Mesendoderm (in vitro differentiated cells): ENCODE results near the gene LCNL1.

Source experiments
- DNase-seq: peaks from one replicate; pipeline ENCODE4 v3.0.0; 2013
- H2AK5ac ChIP-seq: 2 replicates; pipeline ENCODE4 v1.6.1; 2013; ENCODE audit warnings: low read length, inconsistent platforms
- H2BK120ac ChIP-seq: 2 replicates; pipeline ENCODE4 v1.6.1; 2013; ENCODE audit warnings: low read depth, mild to moderate bottlenecking, low read length, moderate library complexity, mixed read lengths
- H2BK15ac ChIP-seq: replicated peaks from 2 replicates; pipeline ENCODE4 v1.6.1; 2013; ENCODE audit warnings: low read depth, mild to moderate bottlenecking, moderate library complexity
- H2BK5ac ChIP-seq: 2 replicates; pipeline ENCODE4 v1.6.1; 2013; ENCODE audit warnings: low read length, inconsistent platforms
- H3K18ac ChIP-seq: 2 replicates; pipeline ENCODE4 v1.6.1; 2013; ENCODE audit warnings: mild to moderate bottlenecking, low read length, mixed read lengths
- H3K23ac ChIP-seq: one replicate; pipeline ENCODE4 v1.6.1; 2013; ENCODE audit warnings: low read length
- H3K27ac ChIP-seq: 2 replicates; pipeline ENCODE4 v1.5.1; 2013; ENCODE audit warnings: low read depth, mild to moderate bottlenecking, inconsistent platforms, low read length, moderate library complexity
- H3K27me3 ChIP-seq: 2 replicates; pipeline ENCODE4 v1.6.1; 2013; ENCODE audit warnings: low read length, control low read depth, mild to moderate bottlenecking, inconsistent platforms; ENCODE audit not compliant: insufficient read depth, poor library complexity
- H3K36me3 ChIP-seq: 2 replicates; pipeline ENCODE4 v1.6.1; 2013; ENCODE audit warnings: low read length, inconsistent platforms; ENCODE audit not compliant: control insufficient read depth, insufficient read depth
- H3K4ac ChIP-seq: one replicate; pipeline ENCODE4 v1.6.1; 2013; ENCODE audit warnings: low read depth, mild to moderate bottlenecking, low read length, moderate library complexity
- H3K4me1 ChIP-seq: 2 replicates; pipeline ENCODE4 v1.6.1; 2013; ENCODE audit warnings: low read depth, low read length, inconsistent platforms; ENCODE audit not compliant: control insufficient read depth
- H3K4me2 ChIP-seq: 2 replicates; pipeline ENCODE4 v1.6.1; 2013; ENCODE audit warnings: low read length
- H3K4me3 ChIP-seq: 2 replicates; pipeline ENCODE4 v1.5.1; 2013; ENCODE audit warnings: mild to moderate bottlenecking, low read length
- H3K56ac ChIP-seq: one replicate; pipeline ENCODE4 v1.6.1; 2013; ENCODE audit warnings: low read length
- H3K79me1 ChIP-seq: 2 replicates; pipeline ENCODE4 v1.6.1; 2013; ENCODE audit warnings: low read length, inconsistent platforms
- H3K79me2 ChIP-seq: 2 replicates; pipeline ENCODE4 v1.6.1; 2013; ENCODE audit warnings: mild to moderate bottlenecking, low read length; ENCODE audit not compliant: control insufficient read depth, insufficient read depth
- H3K9ac ChIP-seq: 2 replicates; pipeline ENCODE4 v1.6.1; 2013; ENCODE audit warnings: low read length, inconsistent platforms
- H4K5ac ChIP-seq: one replicate; pipeline ENCODE4 v1.6.1; 2013; ENCODE audit warnings: low read length
- H4K8ac ChIP-seq: one replicate; pipeline ENCODE4 v1.6.1; 2013; ENCODE audit warnings: low read depth, mild to moderate bottlenecking, control low read depth, low read length, moderate library complexity
- WGBS: extraction: QIAGEN DNeasy Blood & Tissue Kit; methylation state at CpG from one replicate; pipeline ENCODE4 v1.1.7; 2013; ENCODE audit warnings: low lambda C conversion rate, missing lambda C conversion rate; ENCODE audit not compliant: insufficient coverage; ENCODE audit errors: extremely low coverage; 5-methylcytosine and 5-hydroxymethylcytosine counted together

Gene LCNL1

DNA sequence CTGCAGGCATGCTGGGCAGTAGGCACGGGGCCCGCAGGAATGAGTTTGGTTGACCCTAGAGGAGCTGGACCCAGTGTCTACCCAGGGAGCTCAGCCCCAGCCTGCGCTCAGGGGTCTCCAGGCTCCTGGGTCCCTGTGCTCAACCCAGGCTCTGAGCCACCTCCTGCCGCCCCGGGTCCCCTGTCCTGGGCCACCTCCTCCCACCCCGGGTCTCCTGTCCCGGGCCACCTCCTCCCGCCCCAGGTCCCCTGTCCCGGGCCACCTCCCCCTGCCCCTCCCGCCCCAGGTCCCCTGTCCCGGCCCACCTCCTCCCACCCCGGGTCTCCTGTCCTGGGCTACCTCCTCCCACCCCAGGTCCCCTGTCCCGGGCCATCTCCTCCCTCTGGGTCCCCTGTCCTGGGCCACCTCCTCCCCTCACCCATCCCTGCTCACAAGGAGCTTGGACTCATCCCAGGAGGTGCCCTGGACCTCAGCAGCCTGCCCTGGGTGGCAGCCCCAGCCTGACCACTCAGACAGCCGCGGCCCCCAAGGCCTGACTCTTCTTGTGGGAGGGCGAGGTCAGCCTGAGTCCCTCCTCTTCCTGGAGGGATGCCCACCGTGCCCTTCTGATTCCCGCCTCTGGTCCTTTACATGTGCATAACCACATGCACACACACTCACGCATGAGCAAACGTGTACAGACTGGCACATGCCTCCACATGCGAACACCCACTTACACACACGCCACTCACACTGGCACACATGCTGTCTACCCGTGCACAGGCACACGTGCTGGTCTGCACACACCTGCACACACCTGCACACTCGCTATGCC lies 28.3 kb upstream of the LCNL1 start:
- Histone ChIP-seq H2AK5ac (no peak overlapping the region), H3K4me3 (no peak overlapping the region), H2BK5ac (no peak overlapping the region), H3K36me3 (no peaks in the 10 kb centered on the region), H3K18ac (no peak overlapping the region), H3K4ac (no peak overlapping the region), H3K27me3 (no peaks in the 10 kb centered on the region), H3K79me1 (no peaks in the 10 kb centered on the region), H3K27ac (no peak overlapping the region), H2BK15ac (no peak overlapping the region), H3K56ac (no peak overlapping the region), H3K4me2 (no peak overlapping the region), H4K8ac (no peak overlapping the region), H3K4me1 (no peaks in the 10 kb centered on the region), H3K23ac (no peak overlapping the region), H2BK120ac (no peak overlapping the region), H3K9ac (no peak overlapping the region), H3K79me2 (no peaks in the 10 kb centered on the region), H4K5ac (no peak overlapping the region)
- no CpG with 5 or more reads among the region's 25 CpGs for WGBS
- no peak for DNase-seq

DNA sequence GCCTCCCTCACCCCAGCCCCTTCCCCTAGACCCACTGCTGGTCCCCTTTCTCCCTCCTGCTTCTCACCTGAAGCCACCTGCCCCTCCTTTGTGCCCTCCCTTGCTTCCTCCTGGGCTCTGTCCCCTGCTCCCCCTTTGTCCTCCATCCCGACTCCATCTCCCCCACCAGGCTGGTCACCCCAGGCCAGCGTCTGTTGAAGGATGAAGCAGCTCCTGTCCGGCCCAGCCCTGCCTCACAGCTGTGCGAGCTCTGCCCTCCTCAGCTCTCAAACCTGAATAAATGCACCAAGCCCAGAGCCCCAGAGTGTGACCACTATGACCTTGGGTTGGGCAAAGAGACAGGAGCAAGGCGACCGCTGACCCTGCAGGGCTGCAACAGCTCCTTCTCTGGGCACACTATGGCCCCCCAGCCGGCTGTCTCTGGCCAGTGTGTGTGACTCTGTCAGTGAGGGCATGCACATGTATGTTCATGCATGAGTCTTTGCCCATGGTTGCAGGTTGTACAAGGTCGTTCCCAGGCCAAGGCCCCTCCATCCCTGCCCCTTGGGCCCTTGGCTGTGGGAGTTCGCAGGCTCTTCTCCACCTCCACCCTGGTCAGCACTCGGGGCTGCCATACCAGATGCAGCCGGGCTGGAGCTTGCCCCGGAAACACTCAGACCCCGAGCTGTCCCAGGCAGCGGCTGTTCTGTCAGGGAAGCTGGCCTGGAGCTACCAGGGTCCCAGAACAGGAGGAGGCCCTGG lies 27.4 kb upstream of the LCNL1 start:
- no peaks in the 10 kb centered on the region for H3K79me1 ChIP-seq
- H3K18ac ChIP-seq, result no peak overlapping the region
- no peaks in the 10 kb centered on the region for H3K27me3 ChIP-seq
- no peak overlapping the region for H3K56ac ChIP-seq
- H2AK5ac ChIP-seq, result no peak overlapping the region
- no peak overlapping the region for H3K27ac ChIP-seq
- H4K8ac ChIP-seq, result no peak overlapping the region
- no peak overlapping the region for H4K5ac ChIP-seq
- no CpG with 5 or more reads among the region's 14 CpGs for WGBS
- H3K4me3 ChIP-seq, result no peak overlapping the region
- no peak overlapping the region for H3K4ac ChIP-seq
- H3K4me1 ChIP-seq, result no peaks in the 10 kb centered on the region
- H3K79me2 ChIP-seq, result no peaks in the 10 kb centered on the region
- no peak overlapping the region for H3K23ac ChIP-seq
- H3K36me3 ChIP-seq, result no peaks in the 10 kb centered on the region
- no peak overlapping the region for H2BK15ac ChIP-seq
- H2BK120ac ChIP-seq, result no peak overlapping the region
- no peak for DNase-seq
- no peak overlapping the region for H2BK5ac ChIP-seq
- no peak overlapping the region for H3K9ac ChIP-seq
- no peak overlapping the region for H3K4me2 ChIP-seq

GRCh38 chr9:136955943-136956335 lies 26.9 kb upstream of the LCNL1 start:
- H2AK5ac ChIP-seq, result no peak overlapping the region

DNA sequence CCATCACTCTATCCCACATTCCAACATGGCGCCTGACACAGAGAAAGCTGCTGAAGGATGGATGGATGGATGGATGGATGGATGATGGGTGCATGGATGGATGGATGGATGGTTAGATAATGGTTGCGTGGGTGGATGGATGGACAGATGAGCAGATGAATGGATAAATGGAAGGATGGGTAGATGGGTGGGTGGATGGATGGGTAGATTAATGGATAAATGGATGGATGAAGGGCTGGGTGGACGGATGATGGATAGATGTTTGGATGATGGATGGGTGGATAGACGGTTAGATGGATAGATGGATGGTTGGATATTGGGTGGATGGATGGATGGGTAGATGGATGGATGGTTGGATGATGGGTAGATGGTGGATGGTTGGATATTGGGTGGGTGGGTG lies 26.2 kb upstream of the LCNL1 start:
- H3K79me1 ChIP-seq, result no peaks in the 10 kb centered on the region
- 100% methylated on average over 2 of the region's 4 CpGs for WGBS
- H3K23ac ChIP-seq, result no peak overlapping the region
- no peak for DNase-seq
- no peak overlapping the region for H4K5ac ChIP-seq
- no peak overlapping the region for H3K4ac ChIP-seq
- H2BK5ac ChIP-seq, result no peak overlapping the region
- H3K36me3 ChIP-seq, result no peaks in the 10 kb centered on the region
- no peak overlapping the region for H3K4me2 ChIP-seq
- H3K79me2 ChIP-seq, result no peaks in the 10 kb centered on the region
- no peaks in the 10 kb centered on the region for H3K4me1 ChIP-seq
- no peak overlapping the region for H3K18ac ChIP-seq
- H2BK15ac ChIP-seq, result no peak overlapping the region
- no peak overlapping the region for H4K8ac ChIP-seq
- H2BK120ac ChIP-seq, result no peak overlapping the region
- H2AK5ac ChIP-seq, result no peak overlapping the region
- H3K9ac ChIP-seq, result no peak overlapping the region
- H3K27me3 ChIP-seq, result no peaks in the 10 kb centered on the region
- no peak overlapping the region for H3K4me3 ChIP-seq
- no peak overlapping the region for H3K27ac ChIP-seq
- no peak overlapping the region for H3K56ac ChIP-seq

More at GRCh38 chr9:136955943-136956335, 26.9 kb upstream of the LCNL1 start:
- WGBS, result no CpG with 5 or more reads among the region's 9 CpGs
- no peaks in the 10 kb centered on the region for H3K79me1 ChIP-seq
- H2BK15ac ChIP-seq, result no peak overlapping the region
- H3K4me2 ChIP-seq, result no peak overlapping the region
- H2BK5ac ChIP-seq, result no peak overlapping the region
- H2BK120ac ChIP-seq, result no peak overlapping the region
- no peaks in the 10 kb centered on the region for H3K27me3 ChIP-seq
- DNase-seq, result no peak
- no peaks in the 10 kb centered on the region for H3K36me3 ChIP-seq
- H3K23ac ChIP-seq, result no peak overlapping the region
- H3K9ac ChIP-seq, result no peak overlapping the region
- H3K79me2 ChIP-seq, result no peaks in the 10 kb centered on the region
- H3K27ac ChIP-seq, result no peak overlapping the region
- H3K4me1 ChIP-seq, result no peaks in the 10 kb centered on the region
- no peak overlapping the region for H4K5ac ChIP-seq
- no peak overlapping the region for H4K8ac ChIP-seq
- no peak overlapping the region for H3K4me3 ChIP-seq
- H3K4ac ChIP-seq, result no peak overlapping the region
- H3K56ac ChIP-seq, result no peak overlapping the region
- H3K18ac ChIP-seq, result no peak overlapping the region

- H3K56ac ChIP-seq, result no peak overlapping the region
- no peaks in the 10 kb centered on the region for H3K79me2 ChIP-seq
- no peak overlapping the region for H3K27ac ChIP-seq
- H3K36me3 ChIP-seq, result no peaks in the 10 kb centered on the region
- H3K27me3 ChIP-seq, result no peaks in the 10 kb centered on the region
- 100% methylated on average over 1 of the region's 1 CpG for WGBS
- no peak overlapping the region for H3K23ac ChIP-seq
- no peak overlapping the region for H2BK5ac ChIP-seq
- H3K4ac ChIP-seq, result no peak overlapping the region
- H3K4me3 ChIP-seq, result no peak overlapping the region
- no peak overlapping the region for H2AK5ac ChIP-seq
- no peak overlapping the region for H2BK15ac ChIP-seq
- no peak overlapping the region for H4K8ac ChIP-seq
- no peak overlapping the region for H4K5ac ChIP-seq
- H3K4me1 ChIP-seq, result no peaks in the 10 kb centered on the region
- H3K79me1 ChIP-seq, result no peaks in the 10 kb centered on the region
- H2BK120ac ChIP-seq, result no peak overlapping the region
- no peak overlapping the region for H3K9ac ChIP-seq
- no peak overlapping the region for H3K18ac ChIP-seq
- H3K4me2 ChIP-seq, result no peak overlapping the region
- DNase-seq, result no peak
These were observed 25.3 kb upstream of the LCNL1 start for GRCh38 chr9:136957461-136957860.
